A549 (cell line): ENCODE measurements around the gene SNX20.

Experiments
- POLR2A ChIP-seq: IDR thresholded peaks from 2 replicates; pipeline ENCODE4 v1.6.1; 2012; ENCODE audit warnings: mild to moderate bottlenecking, low read length
- RARB ChIP-seq: fragments of 250-450 bp; sonication (Bioruptor Pico); IDR thresholded peaks from 2 replicates; pipeline ENCODE4 v1.8.0; 2021; ENCODE audit warnings: mild to moderate bottlenecking, moderate library complexity
- TF ChIP-seq, protein P1 (sequence below): fragments of >200 bp; sonication (Bioruptor Twin); formaldehyde crosslinking; IDR thresholded peaks from 3 replicates; pipeline ENCODE4 v1.5.1; 2016

DNA sequence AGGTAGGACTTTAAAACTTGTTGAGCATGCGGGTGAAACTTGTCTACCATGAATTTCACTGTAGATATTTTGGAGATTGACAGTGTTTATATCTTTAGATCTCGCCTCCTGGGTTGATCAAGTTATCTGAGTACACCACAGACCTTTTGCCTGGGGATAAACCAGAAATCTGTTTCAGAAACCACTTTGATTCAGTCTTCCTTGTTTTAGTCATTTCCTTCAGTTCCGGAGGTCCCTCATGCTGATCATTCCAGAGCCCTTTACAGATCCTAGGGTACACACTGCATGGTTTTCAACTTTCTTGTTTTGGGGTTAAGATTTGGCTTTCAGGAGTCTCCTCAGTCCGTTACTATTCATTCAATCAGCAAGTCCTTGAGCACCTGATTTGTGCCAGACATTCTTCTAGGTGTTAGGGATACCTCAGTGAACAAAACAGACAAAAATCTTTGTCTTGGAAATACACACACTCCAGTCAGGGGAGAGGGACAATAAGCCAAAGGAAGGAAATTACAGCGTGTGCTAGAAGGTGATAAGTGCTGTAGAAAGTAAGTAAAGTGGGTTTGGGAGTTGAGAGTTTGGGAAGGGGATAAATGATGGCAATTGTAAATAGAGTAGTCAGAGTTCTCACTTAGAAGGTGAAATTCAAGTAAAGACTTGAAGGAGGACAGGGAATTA is 24.5 kb upstream of the SNX20 start:
- TF ChIP-seq, protein P1, sequence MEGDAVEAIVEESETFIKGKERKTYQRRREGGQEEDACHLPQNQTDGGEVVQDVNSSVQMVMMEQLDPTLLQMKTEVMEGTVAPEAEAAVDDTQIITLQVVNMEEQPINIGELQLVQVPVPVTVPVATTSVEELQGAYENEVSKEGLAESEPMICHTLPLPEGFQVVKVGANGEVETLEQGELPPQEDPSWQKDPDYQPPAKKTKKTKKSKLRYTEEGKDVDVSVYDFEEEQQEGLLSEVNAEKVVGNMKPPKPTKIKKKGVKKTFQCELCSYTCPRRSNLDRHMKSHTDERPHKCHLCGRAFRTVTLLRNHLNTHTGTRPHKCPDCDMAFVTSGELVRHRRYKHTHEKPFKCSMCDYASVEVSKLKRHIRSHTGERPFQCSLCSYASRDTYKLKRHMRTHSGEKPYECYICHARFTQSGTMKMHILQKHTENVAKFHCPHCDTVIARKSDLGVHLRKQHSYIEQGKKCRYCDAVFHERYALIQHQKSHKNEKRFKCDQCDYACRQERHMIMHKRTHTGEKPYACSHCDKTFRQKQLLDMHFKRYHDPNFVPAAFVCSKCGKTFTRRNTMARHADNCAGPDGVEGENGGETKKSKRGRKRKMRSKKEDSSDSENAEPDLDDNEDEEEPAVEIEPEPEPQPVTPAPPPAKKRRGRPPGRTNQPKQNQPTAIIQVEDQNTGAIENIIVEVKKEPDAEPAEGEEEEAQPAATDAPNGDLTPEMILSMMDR, result no peak
- TF ChIP-seq POLR2A, result no peak
- no peak for TF ChIP-seq RARB
